Trophoblast cell (in vitro differentiated cells and primary cell): ENCODE data around the gene MAB21L4.
A peak's percentile ranks its signal among the peaks of the same experiment; 100 is the strongest.

ENCODE experiments used
- DNase-seq, 2 donors: peaks; one replicate each; pipeline ENCODE4 v3.0.0-alpha.2; 2016
- H2AFZ ChIP-seq: 2 replicates; pipeline ENCODE4 v1.6.1; 2013; ENCODE audit warnings: low read length, moderate library complexity, mild to moderate bottlenecking; ENCODE audit not compliant: insufficient read depth, poor library complexity
- H2AK5ac ChIP-seq: 2 replicates; pipeline ENCODE4 v1.6.1; 2013; ENCODE audit warnings: mild to moderate bottlenecking, low read length
- H2BK120ac ChIP-seq: 2 replicates; pipeline ENCODE4 v1.6.1; 2013; ENCODE audit warnings: low read length, mild to moderate bottlenecking, moderate library complexity; ENCODE audit not compliant: insufficient read depth, poor library complexity
- H2BK12ac ChIP-seq: 2 replicates; pipeline ENCODE4 v1.6.1; 2013; ENCODE audit warnings: mild to moderate bottlenecking, low read length, moderate library complexity
- H2BK5ac ChIP-seq: 2 replicates; pipeline ENCODE4 v1.6.1; 2013; ENCODE audit warnings: low read length, low read depth, moderate library complexity, mild to moderate bottlenecking; ENCODE audit not compliant: poor library complexity
- H3K14ac ChIP-seq: 2 replicates; pipeline ENCODE4 v1.6.1; 2013; ENCODE audit warnings: mild to moderate bottlenecking, low read length
- H3K18ac ChIP-seq: 2 replicates; pipeline ENCODE4 v1.6.1; 2013; ENCODE audit warnings: mild to moderate bottlenecking, low read length
- H3K23ac ChIP-seq: 2 replicates; pipeline ENCODE4 v1.6.1; 2013; ENCODE audit warnings: low read length
- H3K27ac ChIP-seq: 2 replicates; pipeline ENCODE4 v1.5.1; 2013; ENCODE audit warnings: low read depth, mild to moderate bottlenecking, inconsistent platforms, low read length, moderate library complexity
- H3K27me3 ChIP-seq: 2 replicates; pipeline ENCODE4 v1.6.1; 2013; ENCODE audit warnings: inconsistent platforms, mild to moderate bottlenecking, low read length, moderate library complexity; ENCODE audit not compliant: insufficient read depth
- H3K36me3 ChIP-seq, 2 experiments: 1 replicate in 1 of 2; 2 replicates in 1 of 2; pipeline ENCODE4 v1.6.1; 2013; ENCODE audit warnings: low read length in 2 of 2, mild to moderate bottlenecking in 2 of 2, moderate library complexity in 1 of 2; ENCODE audit not compliant: insufficient read depth in 2 of 2, control insufficient read depth in 1 of 2
- H3K4ac ChIP-seq: 2 replicates; pipeline ENCODE4 v1.6.1; 2013; ENCODE audit warnings: low read depth, mild to moderate bottlenecking, low read length, moderate library complexity
- H3K4me1 ChIP-seq, 2 experiments: 1 replicate in 1 of 2; 2 replicates in 1 of 2; pipeline ENCODE4 v1.6.1; 2013; ENCODE audit warnings: low read length in 2 of 2, mild to moderate bottlenecking in 2 of 2, moderate library complexity in 1 of 2; ENCODE audit not compliant: insufficient read depth in 2 of 2, control insufficient read depth in 1 of 2
- H3K4me2 ChIP-seq: 2 replicates; pipeline ENCODE4 v1.6.1; 2013; ENCODE audit warnings: inconsistent platforms, mild to moderate bottlenecking, low read length, moderate library complexity
- H3K4me3 ChIP-seq: 2 replicates; pipeline ENCODE4 v1.5.1; 2013; ENCODE audit warnings: mild to moderate bottlenecking, low read depth, low read length, inconsistent platforms
- H3K79me1 ChIP-seq: one replicate; pipeline ENCODE4 v1.6.1; 2013; ENCODE audit warnings: low read length
- H3K79me2 ChIP-seq: 2 replicates; pipeline ENCODE4 v1.6.1; 2013; ENCODE audit warnings: low read length, mild to moderate bottlenecking; ENCODE audit not compliant: control insufficient read depth, insufficient read depth, poor library complexity
- H3K9ac ChIP-seq: 2 replicates; pipeline ENCODE4 v1.6.1; 2013; ENCODE audit warnings: mild to moderate bottlenecking, low read length
- H3K9me3 ChIP-seq: 2 replicates; pipeline ENCODE4 v1.6.1; 2013; ENCODE audit warnings: low read depth, mild to moderate bottlenecking, control low read depth, inconsistent platforms, low read length; ENCODE audit not compliant: insufficient read depth
- H4K12ac ChIP-seq: 2 replicates; pipeline ENCODE4 v1.6.1; 2013; ENCODE audit warnings: low read depth, mild to moderate bottlenecking, low read length, moderate library complexity
- H4K8ac ChIP-seq: 2 replicates; pipeline ENCODE4 v1.6.1; 2013; ENCODE audit warnings: low read depth, mild to moderate bottlenecking, low read length, moderate library complexity
- H4K91ac ChIP-seq: one replicate; pipeline ENCODE4 v1.6.1; 2013; ENCODE audit warnings: low read depth, mild to moderate bottlenecking, low read length, moderate library complexity
- WGBS: extraction: QIAGEN DNeasy Blood & Tissue Kit; methylation state at CpG from one replicate; pipeline ENCODE4 v1.1.7; 2013; ENCODE audit warnings: missing lambda C conversion rate; ENCODE audit not compliant: insufficient read length, insufficient coverage; ENCODE audit errors: extremely low coverage; 5-methylcytosine and 5-hydroxymethylcytosine counted together

MAB21L4 gene

GRCh38 chr2:240892925-240893324 lies 3.0 kb downstream of the MAB21L4 start:
- Histone ChIP-seq H3K14ac (no peak overlapping the region), H2AK5ac (no peak overlapping the region), H4K91ac (no peak overlapping the region), H3K79me2 (no peaks in the 10 kb centered on the region), H3K27me3 (no peaks in the 10 kb centered on the region), H2BK12ac (no peak overlapping the region), H3K9me3 (no peaks in the 10 kb centered on the region), H3K79me1 (no peaks in the 10 kb centered on the region), H3K4me3 (no peak overlapping the region), H2AFZ (no peak overlapping the region), H3K18ac (no peak overlapping the region), H3K23ac (no peak overlapping the region), H3K4me2 (peak overlapping the region; percentile 26), H3K4me1 (peaks cover 31 to 39% of the 10 kb centered on the region in 2 experiments), H3K27ac (no peak overlapping the region), H3K36me3 (no peaks in the 10 kb centered on the region), H3K4ac (no peak overlapping the region), H2BK5ac (no peak overlapping the region), H3K9ac (no peak overlapping the region), H4K8ac (no peak overlapping the region), H4K12ac (no peak overlapping the region), H2BK120ac (no peak overlapping the region)
- no peak for DNase-seq
- no CpG with 5 or more reads among the region's 12 CpGs for WGBS

- H2BK12ac ChIP-seq: no peak overlapping the region
- H4K12ac ChIP-seq: no peak overlapping the region
- H3K4me1 ChIP-seq: peaks cover 31 to 39% of the 10 kb centered on the region in 2 experiments
- no peak overlapping the region for H2AK5ac ChIP-seq
- H3K4me3 ChIP-seq: no peak overlapping the region
- H3K14ac ChIP-seq: no peak overlapping the region
- no peak overlapping the region for H3K27ac ChIP-seq
- no peak overlapping the region for H4K8ac ChIP-seq
- no peak for DNase-seq
- H3K9ac ChIP-seq: no peak overlapping the region
- no peak overlapping the region for H3K4ac ChIP-seq
- H3K79me2 ChIP-seq: no peaks in the 10 kb centered on the region
- WGBS: no CpG with 5 or more reads among the region's 9 CpGs
- no peaks in the 10 kb centered on the region for H3K27me3 ChIP-seq
- no peak overlapping the region for H3K23ac ChIP-seq
- H3K18ac ChIP-seq: no peak overlapping the region
- H3K9me3 ChIP-seq: no peaks in the 10 kb centered on the region
- H3K36me3 ChIP-seq: no peaks in the 10 kb centered on the region
- no peak overlapping the region for H2AFZ ChIP-seq
- no peak overlapping the region for H3K4me2 ChIP-seq
- H3K79me1 ChIP-seq: no peaks in the 10 kb centered on the region
- no peak overlapping the region for H2BK120ac ChIP-seq
- H2BK5ac ChIP-seq: no peak overlapping the region
- no peak overlapping the region for H4K91ac ChIP-seq
Observed at GRCh38 chr2:240892356-240892755, 3.6 kb downstream of the MAB21L4 start.

GRCh38 chr2:240891492-240892340 lies 4.2 kb downstream of the MAB21L4 start:
- H3K9me3 ChIP-seq: no peaks in the 10 kb centered on the region
- no peak overlapping the region for H3K23ac ChIP-seq
- no peak overlapping the region for H3K4me3 ChIP-seq
- no peak overlapping the region for H2AFZ ChIP-seq
- no peak overlapping the region for H3K14ac ChIP-seq
- WGBS: no CpG with 5 or more reads among the region's 20 CpGs
- no peak overlapping the region for H4K91ac ChIP-seq
- H3K79me1 ChIP-seq: no peaks in the 10 kb centered on the region
- no peak overlapping the region for H4K12ac ChIP-seq
- no peak overlapping the region for H4K8ac ChIP-seq
- no peak overlapping the region for H3K4me2 ChIP-seq
- no peak overlapping the region for H2BK12ac ChIP-seq
- no peak overlapping the region for H2AK5ac ChIP-seq
- no peaks in the 10 kb centered on the region for H3K36me3 ChIP-seq
- no peak overlapping the region for H2BK5ac ChIP-seq
- peaks cover 31 to 39% of the 10 kb centered on the region in 2 experiments for H3K4me1 ChIP-seq
- no peak for DNase-seq
- no peak overlapping the region for H2BK120ac ChIP-seq
- no peak overlapping the region for H3K4ac ChIP-seq
- H3K18ac ChIP-seq: no peak overlapping the region
- H3K79me2 ChIP-seq: no peaks in the 10 kb centered on the region
- H3K27ac ChIP-seq: no peak overlapping the region
- H3K27me3 ChIP-seq: no peaks in the 10 kb centered on the region
- no peak overlapping the region for H3K9ac ChIP-seq

- Histone ChIP-seq H3K23ac (no peak overlapping the region), H2BK12ac (no peak overlapping the region), H3K4me2 (no peak overlapping the region)
Observed at GRCh38 chr2:240890691-240891090, 5.3 kb downstream of the MAB21L4 start.

More at GRCh38 chr2:240890691-240891090, 5.3 kb downstream of the MAB21L4 start:
- WGBS: no CpG with 5 or more reads among the region's 14 CpGs
- Histone ChIP-seq H3K79me1 (no peaks in the 10 kb centered on the region), H3K36me3 (no peaks in the 10 kb centered on the region), H3K4me3 (no peak overlapping the region), H4K8ac (no peak overlapping the region), H2AFZ (no peak overlapping the region), H3K18ac (no peak overlapping the region), H2BK5ac (no peak overlapping the region), H3K27ac (no peak overlapping the region), H3K9me3 (no peaks in the 10 kb centered on the region), H4K91ac (no peak overlapping the region), H4K12ac (no peak overlapping the region), H3K9ac (no peak overlapping the region), H2AK5ac (no peak overlapping the region), H2BK120ac (no peak overlapping the region), H3K14ac (no peak overlapping the region), H3K4ac (no peak overlapping the region), H3K79me2 (no peaks in the 10 kb centered on the region), H3K4me1 (peaks cover 26 to 31% of the 10 kb centered on the region in 2 experiments), H3K27me3 (no peaks in the 10 kb centered on the region)
- DNase-seq: no peak
